Upper lobe of right lung (tissue), 1 donor: ENCODE results near the gene FUOM. TPM values are rescaled to one million over a fixed set of nuclear protein-coding genes. Genes with fewer than 3 reads are reported as not detected.

Source experiments
- ATAC-seq: fragments of 200-7000 bp; cut with Tn5 transposase; one replicate; pipeline ENCODE4 v1.9.1; 2020; ENCODE audit warnings: mild to moderate bottlenecking, moderate library complexity
- DNase-seq: peaks from one replicate; pipeline ENCODE4 v3.0.0-alpha.2; 2020
- H3K27ac ChIP-seq: fragments of 200-600 bp; one replicate; pipeline ENCODE4 v1.8.0; 2022
- H3K27me3 ChIP-seq: fragments of 200-600 bp; one replicate; pipeline ENCODE4 v1.8.0; 2022; ENCODE audit warnings: mild to moderate bottlenecking
- H3K36me3 ChIP-seq: fragments of 200-600 bp; one replicate; pipeline ENCODE4 v1.8.0; 2022
- H3K4me1 ChIP-seq: fragments of 200-600 bp; one replicate; pipeline ENCODE4 v1.8.0; 2022
- H3K4me3 ChIP-seq: fragments of 200-600 bp; one replicate; pipeline ENCODE4 v1.8.0; 2022; ENCODE audit warnings: mild to moderate bottlenecking
- H3K9me3 ChIP-seq: fragments of 200-600 bp; one replicate; pipeline ENCODE4 v1.8.0; 2022
- intact Hi-C: fragments of 100-400 bp; cut with DNase I; formaldehyde crosslinking; loops from one replicate; pipeline ENCODE4 v1.11.0; 2022
- total RNA-seq: library from RNA; stranded (reverse); fragmentation: NEBNext Ultra II Directional; extraction: Animal tissue kit (Norgen Biotek cat#: 25700); gene quantifications from one replicate; pipeline ENCODE4 v1.2.1, GENCODE V29; 2021
- TF ChIP-seq, protein P1 (sequence below): fragments of 200-600 bp; IDR thresholded peaks from one replicate; pipeline ENCODE4 v1.8.0; 2022; ENCODE audit warnings: antibody characterized with exemption
- donor health status: DM: no; HTN: yes; CAD: no; lungs with severe emphysema.

FUOM gene
- total RNA-seq, 1 donor from 2014 or later = 21.2 TPM

DNA sequence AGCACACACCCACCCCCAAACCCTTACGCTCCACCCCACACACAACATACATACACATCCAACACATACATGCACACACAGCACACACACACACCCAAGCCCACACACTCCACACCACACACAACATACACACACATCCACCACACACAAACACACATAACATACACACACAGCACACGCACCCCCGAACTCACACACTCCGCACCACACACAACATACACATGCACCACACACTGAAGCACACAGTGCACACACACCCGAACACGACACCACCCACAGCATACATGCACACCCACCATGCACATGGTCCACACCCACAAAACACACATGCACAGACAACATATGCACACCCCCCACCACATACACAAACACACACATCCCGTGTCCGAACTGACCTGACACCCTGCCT lies 8.7 kb downstream of the FUOM start:
- Histone ChIP-seq H3K27ac (no peak overlapping the region), H3K27me3 (peaks cover 39% of the 10 kb centered on the region), H3K4me1 (no peaks in the 10 kb centered on the region), H3K9me3 (no peaks in the 10 kb centered on the region), H3K4me3 (no peak overlapping the region), H3K36me3 (no peaks in the 10 kb centered on the region)
- DNase-seq (no peak), ATAC-seq (no peak)
- intact Hi-C loops = no loop called here
- TF ChIP-seq, protein P1, sequence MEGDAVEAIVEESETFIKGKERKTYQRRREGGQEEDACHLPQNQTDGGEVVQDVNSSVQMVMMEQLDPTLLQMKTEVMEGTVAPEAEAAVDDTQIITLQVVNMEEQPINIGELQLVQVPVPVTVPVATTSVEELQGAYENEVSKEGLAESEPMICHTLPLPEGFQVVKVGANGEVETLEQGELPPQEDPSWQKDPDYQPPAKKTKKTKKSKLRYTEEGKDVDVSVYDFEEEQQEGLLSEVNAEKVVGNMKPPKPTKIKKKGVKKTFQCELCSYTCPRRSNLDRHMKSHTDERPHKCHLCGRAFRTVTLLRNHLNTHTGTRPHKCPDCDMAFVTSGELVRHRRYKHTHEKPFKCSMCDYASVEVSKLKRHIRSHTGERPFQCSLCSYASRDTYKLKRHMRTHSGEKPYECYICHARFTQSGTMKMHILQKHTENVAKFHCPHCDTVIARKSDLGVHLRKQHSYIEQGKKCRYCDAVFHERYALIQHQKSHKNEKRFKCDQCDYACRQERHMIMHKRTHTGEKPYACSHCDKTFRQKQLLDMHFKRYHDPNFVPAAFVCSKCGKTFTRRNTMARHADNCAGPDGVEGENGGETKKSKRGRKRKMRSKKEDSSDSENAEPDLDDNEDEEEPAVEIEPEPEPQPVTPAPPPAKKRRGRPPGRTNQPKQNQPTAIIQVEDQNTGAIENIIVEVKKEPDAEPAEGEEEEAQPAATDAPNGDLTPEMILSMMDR = no peak

DNA sequence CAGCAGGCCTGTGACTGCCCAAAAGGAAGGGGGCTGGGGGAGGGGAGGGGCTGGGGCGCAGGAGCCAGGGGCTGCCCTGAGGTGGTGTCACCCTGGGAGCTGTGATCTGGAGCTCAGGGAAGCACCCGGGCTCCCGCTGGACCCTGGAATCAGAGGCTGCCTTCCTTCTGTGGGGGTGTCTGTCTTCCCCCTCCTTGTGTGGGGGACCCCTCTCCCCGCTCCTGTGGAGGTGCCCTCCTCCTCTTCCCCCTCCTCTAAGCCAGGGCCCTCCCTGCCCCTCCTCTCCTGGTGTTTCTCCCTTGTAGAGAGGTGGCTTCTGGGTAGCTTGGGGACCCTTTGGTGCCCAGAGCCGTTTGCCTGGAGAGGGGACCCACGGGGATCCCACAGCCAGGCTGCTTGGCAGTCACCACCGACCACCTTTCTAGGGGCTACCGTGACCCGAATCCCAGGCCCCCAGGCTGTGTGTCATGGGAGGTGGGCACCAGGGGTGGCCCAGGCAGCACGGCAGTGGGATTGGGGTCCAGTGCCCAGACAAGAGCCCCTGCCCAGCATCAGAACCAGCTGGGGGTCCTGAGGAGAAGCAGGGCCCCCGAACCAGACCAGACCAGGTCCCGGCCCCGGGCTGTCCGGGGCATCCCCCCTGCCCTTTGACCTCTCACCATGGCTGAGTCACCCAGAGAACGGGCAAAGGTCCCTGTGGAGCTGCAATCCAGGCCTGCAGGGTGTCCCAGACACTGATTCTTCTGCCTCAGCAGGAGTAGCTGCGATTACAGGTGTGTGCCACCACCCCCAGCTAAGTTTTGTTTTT lies 9.9 kb downstream of the FUOM start:
- Histone ChIP-seq H3K27me3 (peaks cover 45% of the 10 kb centered on the region), H3K27ac (no peak overlapping the region), H3K36me3 (no peaks in the 10 kb centered on the region), H3K9me3 (no peaks in the 10 kb centered on the region), H3K4me1 (no peaks in the 10 kb centered on the region), H3K4me3 (no peak overlapping the region)
- DNase-seq = no peak
- intact Hi-C loops = no loop called here
- no peak for ATAC-seq
- TF ChIP-seq, protein P1 = no peak

DNA sequence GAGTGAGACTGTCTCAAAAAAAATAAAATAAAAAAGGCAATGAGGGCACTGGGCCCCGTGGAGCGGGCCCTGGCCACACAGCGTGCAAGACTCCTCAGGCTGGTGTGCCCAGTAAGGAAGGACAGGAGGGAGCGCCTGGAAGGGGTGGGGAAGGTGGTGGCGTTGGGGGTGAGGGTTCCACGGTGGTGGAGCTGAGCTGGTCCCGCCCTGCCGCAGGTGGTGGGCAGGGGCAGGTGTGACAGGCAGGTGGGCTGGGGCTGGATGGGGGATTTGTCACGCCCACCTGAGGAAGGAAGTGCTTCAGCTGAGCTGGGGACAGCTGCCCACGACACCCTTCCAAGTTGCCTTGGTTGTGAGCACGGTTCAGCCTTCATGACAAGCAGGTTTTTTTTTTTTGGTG lies 11.4 kb downstream of the FUOM start:
- H3K9me3 ChIP-seq = no peaks in the 10 kb centered on the region
- peaks cover 60% of the 10 kb centered on the region for H3K27me3 ChIP-seq
- no peak for DNase-seq
- ATAC-seq = no peak
- TF ChIP-seq, protein P1 = no peak
- intact Hi-C loops = no loop called here
- H3K36me3 ChIP-seq = no peaks in the 10 kb centered on the region
- no peak overlapping the region for H3K4me3 ChIP-seq
- H3K4me1 ChIP-seq = no peaks in the 10 kb centered on the region
- H3K27ac ChIP-seq = no peak overlapping the region

DNA sequence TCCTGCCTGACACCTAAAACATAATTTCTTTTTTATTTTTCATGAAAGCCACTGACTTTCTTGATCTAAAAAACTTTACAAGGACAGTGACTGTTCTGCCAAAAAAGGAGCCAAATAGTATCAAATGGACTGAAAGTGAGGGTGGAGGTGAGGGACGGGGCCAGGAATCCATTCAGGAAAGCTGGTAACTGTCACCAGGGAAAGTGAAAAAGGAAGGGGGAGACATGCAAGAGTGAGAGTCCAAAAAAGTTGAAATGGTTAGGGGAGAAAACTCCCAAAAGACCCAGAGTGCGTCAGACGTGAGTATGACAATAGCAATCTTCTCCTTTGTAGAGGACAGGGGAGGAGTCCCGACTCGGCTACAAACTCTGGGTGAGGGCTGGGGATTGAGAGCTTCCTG lies 13.6 kb downstream of the FUOM start:
- Histone ChIP-seq H3K27ac (no peak overlapping the region), H3K9me3 (no peaks in the 10 kb centered on the region), H3K4me3 (no peak overlapping the region), H3K27me3 (peaks cover 61% of the 10 kb centered on the region), H3K4me1 (no peaks in the 10 kb centered on the region), H3K36me3 (no peaks in the 10 kb centered on the region)
- ATAC-seq = no peak
- intact Hi-C loops = no loop called here
- no peak for DNase-seq
- TF ChIP-seq, protein P1 = no peak

DNA sequence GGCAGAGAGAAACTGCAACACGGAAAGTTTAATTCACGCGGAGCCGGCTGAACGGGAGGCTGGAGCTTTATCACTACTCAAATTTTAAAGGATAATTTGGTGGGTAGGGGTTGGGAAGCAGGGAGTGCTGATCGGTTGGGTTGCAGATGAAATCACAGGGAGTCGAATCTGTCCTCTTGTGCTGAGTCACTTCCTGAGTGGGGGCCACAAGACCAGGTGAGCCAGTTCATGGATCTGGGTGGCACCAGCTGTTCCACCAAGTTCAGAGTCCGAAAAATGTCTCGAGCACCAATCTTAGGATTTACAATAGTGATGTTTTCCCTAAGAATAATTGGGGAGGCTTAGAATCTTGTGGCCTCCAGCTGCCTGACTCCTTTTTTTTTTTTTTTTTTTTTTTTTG lies 14.3 kb downstream of the FUOM start:
- DNase-seq (no peak), ATAC-seq (no peak)
- TF ChIP-seq, protein P1 = no peak
- Histone ChIP-seq H3K27me3 (peaks cover 61% of the 10 kb centered on the region), H3K27ac (no peak overlapping the region), H3K9me3 (no peaks in the 10 kb centered on the region), H3K4me1 (no peaks in the 10 kb centered on the region), H3K36me3 (no peaks in the 10 kb centered on the region), H3K4me3 (no peak overlapping the region)
- intact Hi-C loops = no loop called here
